GM19455 (cell line): Measurements from ENCODE around the gene LRP1B.

ENCODE experiments used
- ATAC-seq: cut with Tn5 transposase; IDR thresholded peaks from one replicate; pipeline ENCODE4 v1.9.1; 2021; ENCODE audit not compliant: unreplicated experiment

Gene LRP1B

GRCh38 chr2:141475801-141476200, 655.0 kb downstream of the LRP1B start:
- ATAC-seq, result no peak

- no peak for ATAC-seq
Measured at GRCh38 chr2:141468761-141469160, 662.1 kb downstream of the LRP1B start.

GRCh38 chr2:141467331-141467730, 663.5 kb downstream of the LRP1B start:
- ATAC-seq, result no peak

- no peak for ATAC-seq
Measured at GRCh38 chr2:141464995-141465394, 665.8 kb downstream of the LRP1B start.

- no peak for ATAC-seq
Measured at GRCh38 chr2:141458351-141458750, 672.5 kb downstream of the LRP1B start.

- no peak for ATAC-seq
Measured at GRCh38 chr2:141455877-141456276, 674.9 kb downstream of the LRP1B start.

GRCh38 chr2:141455211-141455826, 675.5 kb downstream of the LRP1B start:
- no peak for ATAC-seq

GRCh38 chr2:141440072-141440635, 690.7 kb downstream of the LRP1B start:
- no peak for ATAC-seq

GRCh38 chr2:141439524-141439923, 691.3 kb downstream of the LRP1B start:
- no peak for ATAC-seq

GRCh38 chr2:141438536-141438935, 692.3 kb downstream of the LRP1B start:
- ATAC-seq, result no peak

GRCh38 chr2:141437521-141437920, 693.3 kb downstream of the LRP1B start:
- ATAC-seq, result no peak

- no peak for ATAC-seq
Measured at GRCh38 chr2:141423124-141423523, 707.7 kb downstream of the LRP1B start.

GRCh38 chr2:141417246-141417797, 713.5 kb downstream of the LRP1B start:
- ATAC-seq, result no peak

GRCh38 chr2:141411419-141411818, 719.4 kb downstream of the LRP1B start:
- no peak for ATAC-seq

GRCh38 chr2:141399270-141399669, 731.5 kb downstream of the LRP1B start:
- no peak for ATAC-seq

GRCh38 chr2:141393214-141393545, 737.6 kb downstream of the LRP1B start:
- no peak for ATAC-seq

- ATAC-seq, result no peak
Measured at GRCh38 chr2:141392517-141393213, 738.2 kb downstream of the LRP1B start.

GRCh38 chr2:141386168-141386567, 744.6 kb downstream of the LRP1B start:
- no peak for ATAC-seq

GRCh38 chr2:141384676-141385075, 746.1 kb downstream of the LRP1B start:
- no peak for ATAC-seq

GRCh38 chr2:141381946-141382345, 748.9 kb downstream of the LRP1B start:
- no peak for ATAC-seq

GRCh38 chr2:141380008-141380979, 750.5 kb downstream of the LRP1B start:
- no peak for ATAC-seq
